ENCODE data around the gene IL7R.
"Not testable (repeated sequence)": the region's sequence is repeated elsewhere in the genome, so short reads cannot be mapped to it uniquely, and the experiment has no call there.

The IL7R gene

DNA sequence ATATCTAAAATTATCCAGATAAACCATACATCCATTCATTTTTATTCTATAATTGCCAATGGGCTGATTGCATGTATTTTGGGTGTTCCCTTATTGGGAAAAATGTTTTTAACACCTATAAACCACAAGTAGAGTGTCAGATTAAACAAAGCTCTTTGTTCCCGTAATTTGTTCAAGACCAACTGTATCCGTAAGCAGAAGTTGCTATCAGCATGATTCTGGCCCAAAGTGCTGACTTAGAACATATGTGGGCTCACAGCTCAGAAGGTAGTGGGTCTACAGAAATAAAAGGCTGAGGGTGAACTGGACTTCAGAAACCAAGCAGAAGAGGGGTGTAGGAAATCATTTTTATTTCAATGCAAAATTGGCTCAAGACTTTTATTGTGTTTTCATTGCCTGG lies 23.5 kb upstream of the IL7R start:
- in situ Hi-C loops (cut with MboI; ENCODE audit: low sequenced_read_pairs, unreplicated experiment), result no loop called here
- DNase-seq (ENCODE audit: low spot score), result no peak
- TF ChIP-seq, protein P1, sequence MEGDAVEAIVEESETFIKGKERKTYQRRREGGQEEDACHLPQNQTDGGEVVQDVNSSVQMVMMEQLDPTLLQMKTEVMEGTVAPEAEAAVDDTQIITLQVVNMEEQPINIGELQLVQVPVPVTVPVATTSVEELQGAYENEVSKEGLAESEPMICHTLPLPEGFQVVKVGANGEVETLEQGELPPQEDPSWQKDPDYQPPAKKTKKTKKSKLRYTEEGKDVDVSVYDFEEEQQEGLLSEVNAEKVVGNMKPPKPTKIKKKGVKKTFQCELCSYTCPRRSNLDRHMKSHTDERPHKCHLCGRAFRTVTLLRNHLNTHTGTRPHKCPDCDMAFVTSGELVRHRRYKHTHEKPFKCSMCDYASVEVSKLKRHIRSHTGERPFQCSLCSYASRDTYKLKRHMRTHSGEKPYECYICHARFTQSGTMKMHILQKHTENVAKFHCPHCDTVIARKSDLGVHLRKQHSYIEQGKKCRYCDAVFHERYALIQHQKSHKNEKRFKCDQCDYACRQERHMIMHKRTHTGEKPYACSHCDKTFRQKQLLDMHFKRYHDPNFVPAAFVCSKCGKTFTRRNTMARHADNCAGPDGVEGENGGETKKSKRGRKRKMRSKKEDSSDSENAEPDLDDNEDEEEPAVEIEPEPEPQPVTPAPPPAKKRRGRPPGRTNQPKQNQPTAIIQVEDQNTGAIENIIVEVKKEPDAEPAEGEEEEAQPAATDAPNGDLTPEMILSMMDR (IDR thresholded peaks at IDR 0.05; ENCODE audit: borderline replicate concordance, control extremely low read depth, extremely low read depth, insufficient read depth, missing control alignments), result no peak

DNA sequence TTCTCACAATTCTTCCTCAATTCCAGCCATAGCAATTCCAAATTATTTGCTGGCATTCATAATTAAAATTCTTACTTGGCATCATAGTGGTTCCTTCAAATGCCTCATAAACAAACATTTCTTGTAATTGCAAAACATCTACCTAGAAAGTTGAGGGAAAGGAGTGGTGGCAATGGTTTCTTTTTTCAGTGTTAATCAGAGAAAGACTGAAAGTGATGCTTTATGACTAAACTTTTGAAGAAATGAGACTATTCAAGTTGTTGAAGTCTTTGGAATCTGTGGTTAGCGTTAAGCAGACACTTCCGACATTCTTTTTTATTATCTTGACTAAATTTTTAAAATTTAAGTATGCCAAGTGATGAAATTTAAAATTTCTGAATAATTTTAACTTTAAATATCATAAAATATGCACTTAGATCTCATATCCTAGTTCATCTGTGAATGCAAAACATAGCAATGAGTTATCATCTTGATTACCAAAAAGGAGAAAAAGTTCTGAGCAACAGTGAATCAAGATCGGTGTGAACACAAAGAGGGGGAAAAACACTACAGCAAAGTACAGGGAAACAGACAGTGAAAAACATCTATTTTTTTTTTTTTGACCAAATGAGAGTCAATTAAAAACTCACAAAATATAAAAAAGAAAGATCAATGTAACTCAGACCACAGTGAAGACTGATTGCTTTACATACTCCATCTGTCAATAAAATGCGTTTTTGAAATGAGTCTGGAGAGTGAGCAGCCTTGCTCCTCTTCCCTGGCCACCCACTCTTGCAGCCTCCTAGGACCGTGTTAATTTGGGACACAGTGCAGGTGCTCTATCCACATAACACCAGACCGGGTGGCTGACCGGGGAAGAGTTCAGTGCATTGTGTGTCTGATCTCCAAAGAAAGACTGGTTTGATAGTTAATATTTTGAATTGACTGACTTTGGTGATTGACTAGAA lies 20.6 kb upstream of the IL7R start:
- TF ChIP-seq, protein P1 (IDR thresholded peaks at IDR 0.05; ENCODE audit: borderline replicate concordance, control extremely low read depth, extremely low read depth, insufficient read depth, missing control alignments), result no peak
- in situ Hi-C loops (cut with MboI; ENCODE audit: low sequenced_read_pairs, unreplicated experiment), result no loop called here
- DNase-seq (ENCODE audit: low spot score), result peak; percentile 33

DNA sequence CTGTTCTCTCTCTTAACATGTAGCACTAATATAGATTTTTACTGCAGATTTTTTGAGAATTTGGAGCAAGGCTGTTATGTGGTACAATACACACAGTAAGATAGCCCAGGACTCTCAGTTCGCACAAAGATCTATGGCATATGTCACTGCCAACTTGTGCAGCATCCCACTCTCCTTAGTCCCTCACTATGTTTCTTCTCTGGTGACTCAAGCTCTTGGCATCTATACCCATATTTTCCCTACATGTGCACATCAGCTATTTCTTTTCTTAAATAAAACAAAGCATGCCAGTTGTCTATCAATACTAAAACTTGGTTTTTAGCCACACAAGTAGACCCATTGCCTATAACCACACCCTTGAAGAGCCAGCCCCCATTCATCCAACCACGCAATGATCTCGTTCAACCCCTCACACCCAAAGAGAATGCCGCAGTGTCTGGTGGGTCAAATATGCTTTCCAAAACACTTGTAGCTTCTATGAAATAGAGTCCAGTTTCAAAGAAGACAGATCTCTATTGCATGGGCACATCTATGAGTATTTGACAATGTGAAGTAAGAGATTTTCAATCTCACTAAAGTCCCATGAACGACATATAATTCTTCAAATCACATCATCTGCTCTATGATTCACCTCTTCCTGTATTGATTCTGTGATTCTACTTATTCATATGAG lies 18.2 kb upstream of the IL7R start:
- in situ Hi-C loops (cut with MboI; ENCODE audit: low sequenced_read_pairs, unreplicated experiment), result no loop called here
- TF ChIP-seq, protein P1 (IDR thresholded peaks at IDR 0.05; ENCODE audit: borderline replicate concordance, control extremely low read depth, extremely low read depth, insufficient read depth, missing control alignments), result no peak
- no peak for DNase-seq (ENCODE audit: low spot score)

DNA sequence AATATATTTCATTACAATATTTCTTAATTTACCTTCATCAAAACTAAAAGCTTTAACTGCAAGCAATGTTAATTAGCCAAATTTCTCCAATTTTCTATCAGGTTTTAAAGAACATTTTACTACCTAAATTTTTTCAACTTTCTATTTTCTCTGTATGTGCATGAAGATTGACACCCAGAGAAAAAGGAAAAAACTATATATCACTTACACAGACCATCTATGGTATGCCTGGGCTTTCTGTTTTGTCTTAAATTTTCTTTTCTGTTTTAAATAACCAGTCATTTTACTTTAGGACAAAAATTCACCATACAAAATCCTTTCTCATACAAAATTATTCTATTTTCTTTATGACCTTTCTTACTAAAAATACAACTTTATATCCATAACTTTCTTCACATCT lies 13.8 kb upstream of the IL7R start:
- TF ChIP-seq, protein P1 (IDR thresholded peaks at IDR 0.05; ENCODE audit: borderline replicate concordance, control extremely low read depth, extremely low read depth, insufficient read depth, missing control alignments), result no peak
- no peak for DNase-seq (ENCODE audit: low spot score)
- in situ Hi-C loops (cut with MboI; ENCODE audit: low sequenced_read_pairs, unreplicated experiment), result no loop called here

DNA sequence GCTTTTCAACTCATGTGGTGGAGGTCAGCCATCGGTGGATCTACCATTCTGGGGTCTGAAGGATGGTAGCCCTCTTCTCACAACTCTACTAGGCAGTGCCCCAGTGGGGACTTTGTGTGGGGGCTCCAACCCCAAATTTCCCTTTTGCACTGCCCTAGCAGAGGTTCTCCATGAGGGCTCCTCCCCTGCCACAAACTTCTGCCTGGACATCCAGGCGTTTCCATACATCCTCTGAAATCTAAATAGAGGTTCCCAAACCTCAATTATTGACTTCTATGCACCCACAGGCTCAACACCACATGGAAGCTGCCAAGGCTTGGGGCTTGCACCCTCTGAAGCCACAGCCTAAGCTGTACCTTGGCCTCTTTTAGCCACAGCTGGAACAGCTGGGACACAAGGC lies 11.2 kb upstream of the IL7R start:
- in situ Hi-C loops (cut with MboI; ENCODE audit: low sequenced_read_pairs, unreplicated experiment); DNase-seq (ENCODE audit: low spot score): not testable (repeated sequence)

DNA sequence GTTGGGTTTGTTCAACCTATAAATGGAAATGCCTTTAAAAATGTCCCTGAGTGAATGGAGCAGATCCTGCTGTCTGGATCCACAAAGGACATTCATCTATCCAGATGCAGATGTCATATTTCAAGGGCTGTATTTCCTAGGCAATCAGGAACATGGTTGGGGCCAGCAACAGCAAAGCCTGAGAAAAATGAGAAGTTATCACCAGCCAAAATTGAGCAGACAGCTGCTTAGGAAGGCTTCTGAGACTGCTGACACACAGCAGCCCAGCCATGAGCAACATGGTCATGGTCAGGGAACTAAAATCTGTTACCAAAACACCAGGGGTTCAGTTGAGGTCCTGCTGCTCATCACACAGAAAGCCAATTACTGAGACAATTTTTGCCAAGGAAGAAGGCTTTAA lies 9.2 kb upstream of the IL7R start:
- TF ChIP-seq, protein P1 (IDR thresholded peaks at IDR 0.05; ENCODE audit: borderline replicate concordance, control extremely low read depth, extremely low read depth, insufficient read depth, missing control alignments), result no peak
- in situ Hi-C loops (cut with MboI; ENCODE audit: low sequenced_read_pairs, unreplicated experiment), result no loop called here
- no peak for DNase-seq (ENCODE audit: low spot score)

DNA sequence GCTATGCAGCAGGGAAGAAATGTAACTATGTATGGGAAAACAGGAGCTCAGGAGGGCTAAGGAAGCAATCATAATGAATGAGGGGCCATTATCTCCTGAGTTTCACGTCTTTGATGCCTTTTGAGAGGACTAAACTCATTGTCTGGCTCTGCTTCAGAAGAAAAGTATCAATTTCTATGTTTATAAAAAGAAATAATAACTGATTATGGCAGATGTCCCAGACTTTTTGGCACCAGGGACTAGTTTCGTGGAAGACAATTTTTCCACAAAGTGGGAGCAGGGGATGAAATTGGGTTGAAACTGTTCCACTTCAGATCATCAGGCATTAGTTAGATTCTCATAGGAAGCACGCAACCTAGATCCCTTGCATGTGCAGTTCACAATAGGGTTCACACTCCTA lies 8.7 kb upstream of the IL7R start:
- no peak for DNase-seq (ENCODE audit: low spot score)
- TF ChIP-seq, protein P1 (IDR thresholded peaks at IDR 0.05; ENCODE audit: borderline replicate concordance, control extremely low read depth, extremely low read depth, insufficient read depth, missing control alignments), result no peak
- in situ Hi-C loops (cut with MboI; ENCODE audit: low sequenced_read_pairs, unreplicated experiment), result no loop called here

All from GM13976 (cell line).